ENCODE measurements around the gene RELA.

Gene RELA

GRCh38 chr11:65613091-65613928 is 49.4 kb downstream of the RELA start:
- peak; percentile 50 for DNase-seq (ENCODE audit: low spot score)

- DNase-seq (ENCODE audit: low spot score), result no peak
These were observed 50.0 kb downstream of the RELA start for GRCh38 chr11:65612691-65613090.

- DNase-seq (ENCODE audit: low spot score), result no peak
These were observed 50.7 kb downstream of the RELA start for GRCh38 chr11:65611758-65612603.

- no peak for DNase-seq (ENCODE audit: low spot score)
These were observed 51.5 kb downstream of the RELA start for GRCh38 chr11:65611028-65611757.

- DNase-seq (ENCODE audit: low spot score), result no peak
These were observed 52.3 kb downstream of the RELA start for GRCh38 chr11:65610404-65610803.

- no peak for DNase-seq (ENCODE audit: low spot score)
These were observed 53.1 kb downstream of the RELA start for GRCh38 chr11:65609665-65610064.

GRCh38 chr11:65609229-65609628 is 53.5 kb downstream of the RELA start:
- DNase-seq (ENCODE audit: low spot score), result no peak

GRCh38 chr11:65607614-65608426 is 54.9 kb downstream of the RELA start:
- no peak for DNase-seq (ENCODE audit: low spot score)

GRCh38 chr11:65606876-65607613 is 55.7 kb downstream of the RELA start:
- DNase-seq (ENCODE audit: low spot score), result peak; percentile 96

GRCh38 chr11:65604258-65604657 is 58.5 kb downstream of the RELA start:
- DNase-seq (ENCODE audit: low spot score), result no peak

Measured in AG08396 (cell line).